ENCODE data around the gene COX4I2. TPM values are rescaled to one million over a fixed set of nuclear protein-coding genes. Genes with fewer than 3 reads are reported as not detected.

COX4I2 gene
- polyA plus RNA-seq, 1 donor from 2014 or later, result not detected

DNA sequence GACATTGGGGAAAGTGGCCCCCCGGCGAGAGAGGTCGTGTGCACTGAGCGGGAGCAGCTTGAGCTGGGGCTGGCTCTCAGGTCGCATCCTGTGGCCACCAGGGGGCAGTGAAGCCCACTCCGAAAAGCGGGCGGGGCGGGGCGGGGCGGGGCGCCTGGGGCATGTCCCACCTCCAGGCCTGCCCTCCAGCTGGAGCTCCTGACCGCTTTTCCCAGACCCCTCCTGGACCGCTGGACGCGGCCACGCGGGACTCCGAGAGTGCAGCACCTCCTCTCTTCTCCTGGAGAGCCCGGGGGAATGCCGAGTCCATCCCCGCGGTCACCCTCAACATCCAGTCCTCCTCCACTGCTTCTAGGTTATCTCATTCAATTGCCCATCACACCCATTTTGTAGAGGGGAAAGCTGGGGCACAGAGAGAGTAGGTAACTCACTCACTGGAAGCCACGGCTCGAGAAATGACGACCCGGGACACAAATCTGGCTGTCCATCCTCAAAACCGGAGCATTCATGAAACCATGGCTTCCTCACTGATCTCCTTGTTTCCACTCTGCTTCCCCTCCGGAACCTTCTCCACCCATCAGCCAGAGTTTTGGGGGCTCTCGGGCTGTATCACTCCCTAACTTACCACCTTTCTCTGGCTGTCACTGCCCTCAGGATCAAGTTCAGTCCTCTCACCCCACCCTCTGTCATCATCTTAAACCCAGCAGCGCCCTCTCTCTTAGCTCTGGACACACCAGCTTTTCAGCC, 24.1 kb downstream of the COX4I2 start:
- Histone ChIP-seq H3K36me3 (ENCODE audit: insufficient read depth, low read length) (peaks cover 19% of the 10 kb centered on the region), H3K9me3 (ENCODE audit: low read length) (no peaks in the 10 kb centered on the region), H3K9ac (ENCODE audit: low read length) (no peak overlapping the region), H3K79me2 (replicated peaks; ENCODE audit: insufficient read depth, low read length) (no peaks in the 10 kb centered on the region), H3K9me2 (ENCODE audit: insufficient read depth, low read length) (no peaks in the 10 kb centered on the region), H3K27me3 (ENCODE audit: insufficient read depth, low read depth, low read length) (no peaks in the 10 kb centered on the region), H3K4me2 (ENCODE audit: low read length) (no peak overlapping the region), H4K20me1 (ENCODE audit: insufficient read depth) (no peaks in the 10 kb centered on the region), H3K27ac (ENCODE audit: low read length) (no peak overlapping the region), H3F3A (ENCODE audit: insufficient read depth, low read length, poor library complexity, severe bottlenecking) (no peaks in the 10 kb centered on the region), H3K4me3 (ENCODE audit: low read length) (peak overlapping the region; percentile 23), H2AFZ (ENCODE audit: low read depth, low read length) (no peak overlapping the region)
- TF ChIP-seq TAF1 (IDR thresholded peaks at IDR 0.05; ENCODE audit: low read depth), result no peak
- peak; percentile 57 for TF ChIP-seq CTCF (IDR thresholded peaks at IDR 0.05; ENCODE audit: poor library complexity, severe bottlenecking)
- peak; percentile 29 for TF ChIP-seq POLR2AphosphoS5 (IDR thresholded peaks at IDR 0.05)
- TF ChIP-seq SMC3 (conservative IDR thresholded peaks at IDR 0.05; ENCODE audit: poor library complexity), result peak; percentile 53
- peak; percentile 25 for TF ChIP-seq RAD21 (conservative IDR thresholded peaks at IDR 0.05)

DNA sequence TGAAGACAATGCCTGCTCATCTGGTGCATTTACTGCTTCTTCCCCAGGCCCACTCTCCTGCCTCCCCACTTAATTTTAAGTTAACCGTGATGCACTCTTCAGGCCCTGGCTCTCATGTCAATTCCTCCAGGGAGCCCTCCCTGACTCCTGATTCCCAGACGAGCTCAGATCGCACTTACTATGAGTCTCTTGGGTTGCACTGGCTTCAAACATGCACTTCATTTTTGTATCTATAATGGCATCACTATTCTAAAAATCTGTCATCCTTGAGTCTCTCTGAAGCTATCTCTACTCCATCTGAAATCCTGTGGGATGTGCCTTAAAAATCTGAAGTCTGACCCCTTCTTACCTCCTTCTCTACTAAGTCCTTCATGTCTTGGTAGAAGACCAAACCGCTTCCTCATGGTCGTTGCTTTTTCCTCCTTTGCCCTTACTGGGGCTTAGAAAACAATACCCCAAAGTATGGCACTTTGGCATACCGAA, 24.7 kb downstream of the COX4I2 start:
- Histone ChIP-seq H3K9ac (ENCODE audit: low read length) (no peak overlapping the region), H4K20me1 (ENCODE audit: insufficient read depth) (no peaks in the 10 kb centered on the region), H3K27me3 (ENCODE audit: insufficient read depth, low read depth, low read length) (no peaks in the 10 kb centered on the region), H3K9me3 (ENCODE audit: low read length) (no peaks in the 10 kb centered on the region), H3K4me3 (ENCODE audit: low read length) (no peak overlapping the region), H3F3A (ENCODE audit: insufficient read depth, low read length, poor library complexity, severe bottlenecking) (no peaks in the 10 kb centered on the region), H3K9me2 (ENCODE audit: insufficient read depth, low read length) (no peaks in the 10 kb centered on the region), H3K27ac (ENCODE audit: low read length) (no peak overlapping the region), H3K36me3 (ENCODE audit: insufficient read depth, low read length) (peaks cover 19% of the 10 kb centered on the region), H2AFZ (ENCODE audit: low read depth, low read length) (no peak overlapping the region), H3K79me2 (replicated peaks; ENCODE audit: insufficient read depth, low read length) (no peaks in the 10 kb centered on the region), H3K4me2 (ENCODE audit: low read length) (no peak overlapping the region)
- TF ChIP-seq EZH2 (IDR thresholded peaks at IDR 0.05; ENCODE audit: borderline replicate concordance, insufficient read depth, low read length, poor library complexity, severe bottlenecking), result no peak
- no peak for TF ChIP-seq POLR2AphosphoS5 (IDR thresholded peaks at IDR 0.05)
- no peak for TF ChIP-seq SMC3 (conservative IDR thresholded peaks at IDR 0.05; ENCODE audit: poor library complexity)
- no peak for TF ChIP-seq EP300 (conservative IDR thresholded peaks at IDR 0.05; ENCODE audit: poor library complexity, severe bottlenecking)
- no peak for TF ChIP-seq RAD21 (conservative IDR thresholded peaks at IDR 0.05)
- no peak for TF ChIP-seq MXI1 (conservative IDR thresholded peaks at IDR 0.05; ENCODE audit: poor library complexity, severe bottlenecking)

DNA sequence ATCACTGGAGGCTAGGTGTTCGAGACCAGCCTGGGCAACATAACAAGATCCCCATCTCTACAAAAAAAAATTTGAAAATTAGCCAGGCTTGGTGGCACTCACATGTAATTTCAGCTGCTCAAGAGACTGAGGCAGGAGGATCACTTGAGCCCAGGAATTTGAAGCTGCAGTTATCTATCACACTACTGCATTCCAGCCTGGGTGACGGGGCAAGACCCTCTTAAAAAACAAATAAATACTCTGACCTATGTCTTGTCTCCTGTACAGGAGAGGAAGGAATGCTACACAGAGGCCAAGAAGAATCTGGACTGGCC, 25.8 kb downstream of the COX4I2 start:
- Histone ChIP-seq H3K9me2 (ENCODE audit: insufficient read depth, low read length) (no peaks in the 10 kb centered on the region), H3K4me3 (ENCODE audit: low read length) (no peak overlapping the region), H4K20me1 (ENCODE audit: insufficient read depth) (no peaks in the 10 kb centered on the region), H3K27me3 (ENCODE audit: insufficient read depth, low read depth, low read length) (no peaks in the 10 kb centered on the region), H3K27ac (ENCODE audit: low read length) (no peak overlapping the region), H3F3A (ENCODE audit: insufficient read depth, low read length, poor library complexity, severe bottlenecking) (no peaks in the 10 kb centered on the region), H3K4me2 (ENCODE audit: low read length) (no peak overlapping the region), H3K9ac (ENCODE audit: low read length) (no peak overlapping the region), H2AFZ (ENCODE audit: low read depth, low read length) (no peak overlapping the region), H3K36me3 (ENCODE audit: insufficient read depth, low read length) (peaks cover 19% of the 10 kb centered on the region), H3K9me3 (ENCODE audit: low read length) (no peaks in the 10 kb centered on the region), H3K79me2 (replicated peaks; ENCODE audit: insufficient read depth, low read length) (no peaks in the 10 kb centered on the region)
- TF ChIP-seq, protein P1, sequence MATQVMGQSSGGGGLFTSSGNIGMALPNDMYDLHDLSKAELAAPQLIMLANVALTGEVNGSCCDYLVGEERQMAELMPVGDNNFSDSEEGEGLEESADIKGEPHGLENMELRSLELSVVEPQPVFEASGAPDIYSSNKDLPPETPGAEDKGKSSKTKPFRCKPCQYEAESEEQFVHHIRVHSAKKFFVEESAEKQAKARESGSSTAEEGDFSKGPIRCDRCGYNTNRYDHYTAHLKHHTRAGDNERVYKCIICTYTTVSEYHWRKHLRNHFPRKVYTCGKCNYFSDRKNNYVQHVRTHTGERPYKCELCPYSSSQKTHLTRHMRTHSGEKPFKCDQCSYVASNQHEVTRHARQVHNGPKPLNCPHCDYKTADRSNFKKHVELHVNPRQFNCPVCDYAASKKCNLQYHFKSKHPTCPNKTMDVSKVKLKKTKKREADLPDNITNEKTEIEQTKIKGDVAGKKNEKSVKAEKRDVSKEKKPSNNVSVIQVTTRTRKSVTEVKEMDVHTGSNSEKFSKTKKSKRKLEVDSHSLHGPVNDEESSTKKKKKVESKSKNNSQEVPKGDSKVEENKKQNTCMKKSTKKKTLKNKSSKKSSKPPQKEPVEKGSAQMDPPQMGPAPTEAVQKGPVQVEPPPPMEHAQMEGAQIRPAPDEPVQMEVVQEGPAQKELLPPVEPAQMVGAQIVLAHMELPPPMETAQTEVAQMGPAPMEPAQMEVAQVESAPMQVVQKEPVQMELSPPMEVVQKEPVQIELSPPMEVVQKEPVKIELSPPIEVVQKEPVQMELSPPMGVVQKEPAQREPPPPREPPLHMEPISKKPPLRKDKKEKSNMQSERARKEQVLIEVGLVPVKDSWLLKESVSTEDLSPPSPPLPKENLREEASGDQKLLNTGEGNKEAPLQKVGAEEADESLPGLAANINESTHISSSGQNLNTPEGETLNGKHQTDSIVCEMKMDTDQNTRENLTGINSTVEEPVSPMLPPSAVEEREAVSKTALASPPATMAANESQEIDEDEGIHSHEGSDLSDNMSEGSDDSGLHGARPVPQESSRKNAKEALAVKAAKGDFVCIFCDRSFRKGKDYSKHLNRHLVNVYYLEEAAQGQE (IDR thresholded peaks at IDR 0.05; ENCODE audit: borderline replicate concordance), result no peak
- TF ChIP-seq SMC3 (conservative IDR thresholded peaks at IDR 0.05; ENCODE audit: poor library complexity) (no peak), EZH2 (IDR thresholded peaks at IDR 0.05; ENCODE audit: borderline replicate concordance, insufficient read depth, low read length, poor library complexity, severe bottlenecking) (no peak), RAD21 (conservative IDR thresholded peaks at IDR 0.05) (no peak), MXI1 (conservative IDR thresholded peaks at IDR 0.05; ENCODE audit: poor library complexity, severe bottlenecking) (no peak), CTCF (IDR thresholded peaks at IDR 0.05; ENCODE audit: poor library complexity, severe bottlenecking) (no peak), TAF1 (IDR thresholded peaks at IDR 0.05; ENCODE audit: low read depth) (no peak), POLR2AphosphoS5 (IDR thresholded peaks at IDR 0.05) (no peak), EP300 (conservative IDR thresholded peaks at IDR 0.05; ENCODE audit: poor library complexity, severe bottlenecking) (no peak)

Measured in neural cell (in vitro differentiated cells).